NCI-H748 treated with DMSO at 0.1 percent for 48 hours (cell line): ENCODE results near the gene C1QTNF3.
"Not testable (repeated sequence)": the region's sequence is repeated elsewhere in the genome, so short reads cannot be mapped to it uniquely, and the experiment has no call there.

Source experiments
- DNase-seq: peaks from one replicate; lab custom pipeline; 2025; lab: John Stamatoyannopoulos, UW

The C1QTNF3 gene

GRCh38 chr5:34051374-34051980 lies 8.5 kb upstream of the C1QTNF3 start:
- DNase-seq = no peak

GRCh38 chr5:34047774-34048572 lies 5.0 kb upstream of the C1QTNF3 start:
- DNase-seq = no peak

- DNase-seq = no peak
These were observed 4.1 kb upstream of the C1QTNF3 start for GRCh38 chr5:34047143-34047542.

GRCh38 chr5:34045996-34046395 lies 3.0 kb upstream of the C1QTNF3 start:
- no peak for DNase-seq

GRCh38 chr5:34045023-34045422 lies 2.0 kb upstream of the C1QTNF3 start:
- no peak for DNase-seq

GRCh38 chr5:34042321-34042720 lies 692 bp downstream of the C1QTNF3 start:
- no peak for DNase-seq

GRCh38 chr5:34041247-34041972 lies 1.6 kb downstream of the C1QTNF3 start:
- no peak for DNase-seq

- no peak for DNase-seq
These were observed 2.5 kb downstream of the C1QTNF3 start for GRCh38 chr5:34040472-34040871.

- DNase-seq = no peak
These were observed 3.4 kb downstream of the C1QTNF3 start for GRCh38 chr5:34039398-34040157.

GRCh38 chr5:34038838-34039237 lies 4.2 kb downstream of the C1QTNF3 start:
- DNase-seq = no peak

- DNase-seq = no peak
These were observed 4.6 kb downstream of the C1QTNF3 start for GRCh38 chr5:34038390-34038789.

- no peak for DNase-seq
These were observed 5.3 kb downstream of the C1QTNF3 start for GRCh38 chr5:34037726-34038125.

- DNase-seq = no peak
These were observed 7.3 kb downstream of the C1QTNF3 start for GRCh38 chr5:34035756-34036155.

- no peak for DNase-seq
These were observed 8.3 kb downstream of the C1QTNF3 start for GRCh38 chr5:34034534-34035327.

GRCh38 chr5:34031966-34032365 lies 11.0 kb downstream of the C1QTNF3 start:
- DNase-seq = no peak

GRCh38 chr5:34031117-34031516 lies 11.9 kb downstream of the C1QTNF3 start:
- no peak for DNase-seq

GRCh38 chr5:34030585-34030984 lies 12.4 kb downstream of the C1QTNF3 start:
- not testable (repeated sequence) for DNase-seq

GRCh38 chr5:34030048-34030447 lies 13.0 kb downstream of the C1QTNF3 start:
- DNase-seq = no peak

GRCh38 chr5:34028349-34028748 lies 14.7 kb downstream of the C1QTNF3 start:
- no peak for DNase-seq

- DNase-seq = no peak
These were observed 16.8 kb downstream of the C1QTNF3 start for GRCh38 chr5:34026089-34026761.
